Ishikawa (cell line): ENCODE data around the gene ULK4.

Experiments
- CEBPB ChIP-seq: IDR thresholded peaks from 2 replicates; pipeline ENCODE4 v1.6.1; 2012
- CREB1 ChIP-seq: IDR thresholded peaks from 2 replicates; pipeline ENCODE4 v1.6.1; 2012; ENCODE audit warnings: low read depth
- EGR1 ChIP-seq: IDR thresholded peaks from 2 replicates; pipeline ENCODE4 v1.6.1; 2012
- EP300 ChIP-seq: IDR thresholded peaks from 2 replicates; pipeline ENCODE4 v1.6.1; 2012; ENCODE audit warnings: borderline replicate concordance
- FOXM1 ChIP-seq: IDR thresholded peaks from 2 replicates; pipeline ENCODE4 v1.6.1; 2012; ENCODE audit warnings: low read depth, borderline replicate concordance
- NFIC ChIP-seq: IDR thresholded peaks from 2 replicates; pipeline ENCODE4 v1.6.1; 2012
- RAD21 ChIP-seq: IDR thresholded peaks from 2 replicates; pipeline ENCODE4 v1.6.1; 2012; ENCODE audit warnings: low read depth
- TAF1 ChIP-seq: IDR thresholded peaks from 2 replicates; pipeline ENCODE4 v1.6.1; 2012; ENCODE audit warnings: low read depth, mild to moderate bottlenecking
- TCF12 ChIP-seq: IDR thresholded peaks from 2 replicates; pipeline ENCODE4 v1.6.1; 2012; ENCODE audit warnings: low read depth
- TEAD4 ChIP-seq: IDR thresholded peaks from 2 replicates; pipeline ENCODE4 v1.6.1; 2012
- YY1 ChIP-seq: IDR thresholded peaks from 2 replicates; pipeline ENCODE4 v1.6.1; 2012; ENCODE audit warnings: low read depth
- ZBTB7A ChIP-seq: IDR thresholded peaks from 2 replicates; pipeline ENCODE4 v1.6.1; 2012; ENCODE audit warnings: low read depth
- TF ChIP-seq, protein P1 (sequence below): IDR thresholded peaks from 2 replicates; pipeline ENCODE4 v1.6.1; 2012; ENCODE audit warnings: low read depth, mild to moderate bottlenecking
- TF ChIP-seq, protein P2 (sequence below): IDR thresholded peaks from 2 replicates; pipeline ENCODE4 v1.6.1; 2012
- TF ChIP-seq, protein P3 (sequence below): IDR thresholded peaks from 2 replicates; pipeline ENCODE4 v1.6.1; 2012

Gene ULK4

DNA sequence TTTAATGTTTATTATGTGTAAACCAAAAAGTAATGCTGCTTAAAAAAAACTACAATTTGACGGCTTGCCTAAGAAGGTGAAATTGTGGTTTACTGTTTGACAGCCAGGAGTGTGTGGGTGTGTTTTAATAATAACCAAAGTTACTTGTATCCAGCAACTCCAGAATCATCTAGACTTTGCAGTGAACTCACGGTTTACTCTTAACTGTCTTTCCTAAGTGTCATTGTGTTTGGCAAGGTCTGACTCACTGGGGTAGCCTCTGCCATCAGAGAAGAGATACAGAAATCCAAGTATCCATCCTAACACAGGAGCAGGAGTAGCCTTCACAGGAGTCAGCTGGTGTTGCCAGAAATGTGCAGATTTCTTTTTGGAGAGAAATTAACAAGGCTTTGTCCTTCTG lies 611.5 kb downstream of the ULK4 start:
- TF ChIP-seq, protein P1, sequence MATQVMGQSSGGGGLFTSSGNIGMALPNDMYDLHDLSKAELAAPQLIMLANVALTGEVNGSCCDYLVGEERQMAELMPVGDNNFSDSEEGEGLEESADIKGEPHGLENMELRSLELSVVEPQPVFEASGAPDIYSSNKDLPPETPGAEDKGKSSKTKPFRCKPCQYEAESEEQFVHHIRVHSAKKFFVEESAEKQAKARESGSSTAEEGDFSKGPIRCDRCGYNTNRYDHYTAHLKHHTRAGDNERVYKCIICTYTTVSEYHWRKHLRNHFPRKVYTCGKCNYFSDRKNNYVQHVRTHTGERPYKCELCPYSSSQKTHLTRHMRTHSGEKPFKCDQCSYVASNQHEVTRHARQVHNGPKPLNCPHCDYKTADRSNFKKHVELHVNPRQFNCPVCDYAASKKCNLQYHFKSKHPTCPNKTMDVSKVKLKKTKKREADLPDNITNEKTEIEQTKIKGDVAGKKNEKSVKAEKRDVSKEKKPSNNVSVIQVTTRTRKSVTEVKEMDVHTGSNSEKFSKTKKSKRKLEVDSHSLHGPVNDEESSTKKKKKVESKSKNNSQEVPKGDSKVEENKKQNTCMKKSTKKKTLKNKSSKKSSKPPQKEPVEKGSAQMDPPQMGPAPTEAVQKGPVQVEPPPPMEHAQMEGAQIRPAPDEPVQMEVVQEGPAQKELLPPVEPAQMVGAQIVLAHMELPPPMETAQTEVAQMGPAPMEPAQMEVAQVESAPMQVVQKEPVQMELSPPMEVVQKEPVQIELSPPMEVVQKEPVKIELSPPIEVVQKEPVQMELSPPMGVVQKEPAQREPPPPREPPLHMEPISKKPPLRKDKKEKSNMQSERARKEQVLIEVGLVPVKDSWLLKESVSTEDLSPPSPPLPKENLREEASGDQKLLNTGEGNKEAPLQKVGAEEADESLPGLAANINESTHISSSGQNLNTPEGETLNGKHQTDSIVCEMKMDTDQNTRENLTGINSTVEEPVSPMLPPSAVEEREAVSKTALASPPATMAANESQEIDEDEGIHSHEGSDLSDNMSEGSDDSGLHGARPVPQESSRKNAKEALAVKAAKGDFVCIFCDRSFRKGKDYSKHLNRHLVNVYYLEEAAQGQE, result no peak
- TF ChIP-seq EP300 (no peak), CEBPB (no peak), TEAD4 (no peak), FOXM1 (no peak), TAF1 (no peak), CREB1 (no peak), YY1 (no peak), RAD21 (no peak), NFIC (no peak), ZBTB7A (no peak), EGR1 (no peak), TCF12 (no peak)
- TF ChIP-seq, protein P2, sequence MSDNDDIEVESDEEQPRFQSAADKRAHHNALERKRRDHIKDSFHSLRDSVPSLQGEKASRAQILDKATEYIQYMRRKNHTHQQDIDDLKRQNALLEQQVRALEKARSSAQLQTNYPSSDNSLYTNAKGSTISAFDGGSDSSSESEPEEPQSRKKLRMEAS, result no peak
- TF ChIP-seq, protein P3, sequence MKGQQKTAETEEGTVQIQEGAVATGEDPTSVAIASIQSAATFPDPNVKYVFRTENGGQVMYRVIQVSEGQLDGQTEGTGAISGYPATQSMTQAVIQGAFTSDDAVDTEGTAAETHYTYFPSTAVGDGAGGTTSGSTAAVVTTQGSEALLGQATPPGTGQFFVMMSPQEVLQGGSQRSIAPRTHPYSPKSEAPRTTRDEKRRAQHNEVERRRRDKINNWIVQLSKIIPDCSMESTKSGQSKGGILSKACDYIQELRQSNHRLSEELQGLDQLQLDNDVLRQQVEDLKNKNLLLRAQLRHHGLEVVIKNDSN, result no peak

DNA sequence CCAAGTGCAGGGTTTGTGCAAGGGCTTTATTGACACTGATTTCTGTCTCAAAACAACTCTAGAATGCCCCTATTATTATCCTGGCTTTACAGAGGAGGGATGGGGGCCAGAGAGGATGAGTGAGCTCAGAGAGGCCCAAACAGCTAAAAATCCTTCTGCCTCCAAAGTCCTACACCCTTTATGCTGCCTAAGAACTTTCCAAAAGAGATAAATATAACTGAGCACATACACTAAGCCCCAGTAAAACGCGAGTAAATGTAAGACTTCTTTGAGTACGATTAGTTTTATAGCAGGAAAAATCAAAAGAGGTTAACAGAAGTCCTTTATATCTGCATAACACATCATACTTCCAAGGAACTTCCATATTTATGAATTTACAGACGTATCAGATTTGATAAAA lies 613.5 kb downstream of the ULK4 start:
- TF ChIP-seq, protein P3, result no peak
- TF ChIP-seq, protein P2, result no peak
- TF ChIP-seq ZBTB7A (no peak), TEAD4 (no peak), EGR1 (no peak), YY1 (no peak), TAF1 (no peak), CEBPB (no peak), CREB1 (no peak), EP300 (no peak), RAD21 (no peak), NFIC (no peak), FOXM1 (no peak), TCF12 (no peak)
- TF ChIP-seq, protein P1, result no peak

DNA sequence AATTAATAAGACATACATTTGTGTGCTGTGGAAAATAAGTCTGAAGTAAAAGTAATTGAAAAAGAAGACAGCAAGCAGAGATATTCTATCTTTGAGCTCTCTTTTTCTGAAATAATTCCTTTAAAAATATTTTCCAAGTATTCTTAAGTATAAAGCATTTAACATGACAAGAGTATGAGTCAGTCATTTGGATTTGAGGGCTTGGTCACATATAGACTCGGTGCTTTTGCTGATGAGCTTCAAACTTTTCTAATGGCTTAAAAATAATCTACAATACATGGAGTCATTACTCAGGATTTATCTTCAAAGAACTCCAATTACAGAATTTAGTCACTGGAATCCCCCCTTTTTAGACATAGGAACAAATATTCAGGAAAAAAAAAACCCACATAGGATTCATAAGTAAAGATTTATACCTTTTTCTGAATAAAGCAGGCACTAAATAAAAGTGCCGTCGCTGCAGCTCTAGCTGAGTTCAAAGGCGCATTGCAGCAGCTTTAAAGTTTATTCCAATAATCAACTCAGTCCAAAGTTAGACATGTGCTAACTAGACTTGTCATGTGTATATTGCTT lies 615.1 kb downstream of the ULK4 start:
- no peak for TF ChIP-seq CEBPB
- no peak for TF ChIP-seq EP300
- TF ChIP-seq RAD21, result no peak
- no peak for TF ChIP-seq CREB1
- TF ChIP-seq TEAD4, result no peak
- no peak for TF ChIP-seq YY1
- no peak for TF ChIP-seq NFIC
- no peak for TF ChIP-seq TCF12
- TF ChIP-seq FOXM1, result no peak
- no peak for TF ChIP-seq ZBTB7A

DNA sequence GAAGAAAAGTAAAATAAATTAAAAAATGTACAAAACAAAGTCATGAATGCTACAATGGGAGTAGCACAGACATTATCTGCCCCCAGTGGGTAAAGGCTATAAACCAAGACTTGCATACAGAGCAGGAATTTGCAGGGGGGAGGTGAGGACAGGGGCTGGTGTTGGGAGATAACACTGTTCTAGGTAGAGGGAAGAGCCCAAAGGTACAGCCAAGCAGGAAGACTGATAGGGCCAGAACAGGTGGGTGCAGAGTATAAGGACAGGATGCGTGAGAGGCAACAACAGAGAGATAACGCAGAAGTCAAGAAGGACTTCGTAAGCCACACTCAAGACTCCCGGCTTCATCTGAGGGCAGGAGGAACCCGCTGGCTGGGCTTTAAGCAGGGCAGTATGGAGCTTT lies 616.1 kb downstream of the ULK4 start:
- TF ChIP-seq, protein P2, result no peak
- no peak for TF ChIP-seq RAD21
- TF ChIP-seq NFIC, result no peak
- TF ChIP-seq CEBPB, result no peak
- TF ChIP-seq, protein P1, result no peak
- TF ChIP-seq FOXM1, result no peak
- no peak for TF ChIP-seq CREB1
- TF ChIP-seq EP300, result no peak
- no peak for TF ChIP-seq TEAD4
- no peak for TF ChIP-seq TAF1
- TF ChIP-seq EGR1, result no peak
- TF ChIP-seq, protein P3, result no peak
- TF ChIP-seq YY1, result no peak
- no peak for TF ChIP-seq TCF12
